Prostate gland (tissue), 2 donors: ENCODE data around the gene CHERP. TPM values are rescaled to one million over a fixed set of nuclear protein-coding genes. Genes with fewer than 3 reads are reported as not detected.
"Not testable (repeated sequence)": the region's sequence is repeated elsewhere in the genome, so short reads cannot be mapped to it uniquely, and the experiment has no call there.

Experiments
- DNase-seq: peaks from one replicate; pipeline ENCODE4 v3.0.0-alpha.2; 2019; ENCODE audit warnings: low spot score
- H3K27ac ChIP-seq, 2 donors: fragments of 200-600 bp; sonication (generic); 2 replicates each; pipeline ENCODE4 v1.5.1; 2017 to 2019
- H3K27me3 ChIP-seq: fragments of 200-600 bp; sonication (generic); replicated peaks from 2 replicates; pipeline ENCODE4 v1.5.1; 2019; ENCODE audit not compliant: insufficient read depth
- H3K36me3 ChIP-seq, 2 donors: fragments of 200-600 bp; sonication (generic); 1 replicate in 1 of 2; 2 replicates in 1 of 2; pipeline versions ENCODE4 v1.5.1 to v1.8.1; 2017 to 2019
- H3K4me1 ChIP-seq: fragments of 200-600 bp; sonication (generic); replicated peaks from 2 replicates; pipeline ENCODE4 v1.5.1; 2019
- H3K4me3 ChIP-seq, 2 donors: fragments of 200-600 bp; sonication (generic); 2 replicates each; pipeline ENCODE4 v1.5.1; 2017 to 2019
- H3K9me3 ChIP-seq: fragments of 200-600 bp; sonication (generic); 2 replicates; pipeline ENCODE4 v1.5.1; 2017
- CTCF ChIP-seq, 4 experiments: fragments of 200-600 bp in 2 of 4; fragments of 450-650 bp in 2 of 4; sonication (generic) in 2 of 4; IDR thresholded peaks; 1 replicate in 3 of 4; 2 replicates in 1 of 4; pipeline ENCODE4 v1.5.1; 2016 to 2019; ENCODE audit warnings: antibody characterized with exemption in 4 of 4, mild to moderate bottlenecking in 2 of 4, moderate library complexity in 2 of 4
- POLR2A ChIP-seq: fragments of 450-650 bp; IDR thresholded peaks from one replicate; pipeline ENCODE4 v1.6.1; 2016; ENCODE audit warnings: antibody characterized with exemption, mild to moderate bottlenecking
- POLR2AphosphoS5 ChIP-seq: sonication (generic); formaldehyde crosslinking; IDR thresholded peaks from one replicate; pipeline ENCODE4 v1.6.1; 2017; ENCODE audit warnings: antibody characterized with exemption
- WGBS: methylation state at CpG from one replicate; pipeline ENCODE4 v1.1.5; 2018; 5-methylcytosine and 5-hydroxymethylcytosine counted together
- intact Hi-C: fragments of 100-400 bp; cut with DNase I; formaldehyde crosslinking; loops from one replicate; pipeline ENCODE4 v1.14.2; 2022
- total RNA-seq, 2 donors: library from RNA; depleted of rRNA; stranded (reverse); fragments of >200 nt; gene quantifications; one replicate each; pipeline ENCODE4 v1.1.0, GENCODE V29; 2016

The CHERP gene
- total RNA-seq, 2 donors from 2014 or later, result 20.9 to 32.7 TPM

DNA sequence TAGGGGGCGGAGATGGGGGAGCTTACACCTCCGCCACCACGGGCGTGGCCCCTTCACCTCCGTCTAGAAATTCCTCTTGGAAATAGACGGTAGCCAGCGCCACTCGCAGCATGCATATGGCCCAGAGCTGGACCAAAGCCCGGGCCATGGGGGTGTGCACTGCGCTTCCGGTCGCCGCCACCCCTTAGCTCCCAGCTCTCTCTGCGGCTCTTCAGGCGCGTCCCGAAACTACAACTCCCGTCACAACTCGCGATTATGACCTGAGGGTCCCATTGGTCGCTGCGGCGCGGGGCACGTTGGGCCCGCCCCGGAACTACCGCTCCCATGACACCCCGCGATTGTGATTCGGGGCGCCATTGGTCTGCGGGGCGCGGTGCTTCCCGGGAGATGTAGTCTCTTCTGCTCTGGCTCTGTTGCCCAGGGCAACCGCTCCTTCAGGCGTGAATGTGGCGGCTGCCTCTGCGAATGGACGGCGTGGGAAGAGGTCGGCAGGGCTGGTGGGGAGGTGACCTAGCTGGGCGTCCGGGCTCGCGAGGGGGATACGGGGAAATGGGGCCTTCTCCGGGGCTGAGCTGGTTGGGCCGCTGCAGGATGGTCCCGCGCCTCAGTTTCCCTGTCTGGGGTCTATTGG lies 46.1 kb downstream of the CHERP start, which contains the start of the genes C19orf44 and CALR3:
Gene C19orf44 (plus strand): TSS at position 413 of the 631 bp plus-strand sequence. CDS start 4,399 bp downstream, outside the sequence.
Gene CALR3 (minus strand): TSS at position 186 of the 631 bp plus-strand sequence. CDS start 38 bp downstream, at position 148.
- peak; percentile 99 for DNase-seq
- WGBS, result under 1% methylated on average over 48 of the region's 52 CpGs
- Histone ChIP-seq H3K4me1 (no peaks in the 10 kb centered on the region), H3K27ac (peak within 1 kb of the TSS; percentile 58 to 64), H3K36me3 (no peaks in the 10 kb centered on the region), H3K9me3 (no peaks in the 10 kb centered on the region), H3K27me3 (no peaks in the 10 kb centered on the region), H3K4me3 (peak within 1 kb of the TSS; percentile 63 to 70)
- intact Hi-C loops, result no loop called here
- peak in 2 of 4 experiments; percentile 49 to 53 for TF ChIP-seq CTCF (IDR thresholded peaks at IDR 0.05)
- peak; percentile 99 for TF ChIP-seq POLR2AphosphoS5
- TF ChIP-seq POLR2A, result peak; percentile 43

- intact Hi-C loops, DNase-seq: not testable (repeated sequence)
- WGBS, result 88% methylated on average over 4 of the region's 4 CpGs
Measured at GRCh38 chr19:16486476-16486875, 55.8 kb downstream of the CHERP start.

GRCh38 chr19:16482745-16483144 lies 59.5 kb downstream of the CHERP start:
- DNase-seq, result no peak
- no peaks in the 10 kb centered on the region for H3K36me3 ChIP-seq
- no peaks in the 10 kb centered on the region for H3K27me3 ChIP-seq
- no peak for TF ChIP-seq POLR2AphosphoS5
- no peak for TF ChIP-seq CTCF (IDR thresholded peaks at IDR 0.05)
- TF ChIP-seq POLR2A, result no peak
- no peak overlapping the region for H3K4me3 ChIP-seq
- intact Hi-C loops, result no loop called here
- 95% methylated on average over 7 of the region's 7 CpGs for WGBS
- H3K4me1 ChIP-seq, result no peaks in the 10 kb centered on the region
- H3K9me3 ChIP-seq, result no peaks in the 10 kb centered on the region
- H3K27ac ChIP-seq, result no peak overlapping the region

More at GRCh38 chr19:16486476-16486875, 55.8 kb downstream of the CHERP start:
- not testable (repeated sequence) for H3K27ac ChIP-seq, H3K9me3 ChIP-seq, H3K4me3 ChIP-seq, H3K27me3 ChIP-seq, H3K4me1 ChIP-seq, H3K36me3 ChIP-seq

DNA sequence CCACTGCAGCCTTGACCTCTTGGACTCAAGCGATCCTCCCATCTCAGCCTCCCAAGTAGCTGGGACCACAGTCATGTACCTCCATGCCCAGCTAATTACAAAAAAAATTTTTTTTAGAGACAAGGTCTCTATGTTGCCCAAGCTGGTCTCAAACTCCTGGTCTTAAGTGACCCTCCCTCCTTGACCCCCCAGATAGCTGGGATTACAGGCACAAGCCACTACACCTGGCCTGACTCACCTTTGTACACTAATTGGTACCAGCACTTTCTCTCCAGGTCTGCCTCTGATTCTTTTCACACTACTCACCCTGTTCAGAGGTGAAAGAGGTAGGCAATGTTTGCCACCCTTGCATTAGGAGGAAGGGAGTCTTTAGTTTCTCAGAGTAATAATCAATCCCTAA lies 64.9 kb downstream of the CHERP start:
- no peak overlapping the region for H3K4me3 ChIP-seq
- WGBS, result 100% methylated on average over 1 of the region's 1 CpG
- no peaks in the 10 kb centered on the region for H3K27me3 ChIP-seq
- no peaks in the 10 kb centered on the region for H3K9me3 ChIP-seq
- H3K36me3 ChIP-seq, result no peaks in the 10 kb centered on the region
- no peak for DNase-seq
- TF ChIP-seq POLR2AphosphoS5 (no peak), CTCF (IDR thresholded peaks at IDR 0.05) (no peak), POLR2A (no peak)
- H3K27ac ChIP-seq, result no peak overlapping the region
- intact Hi-C loops, result no loop called here
- H3K4me1 ChIP-seq, result no peaks in the 10 kb centered on the region

DNA sequence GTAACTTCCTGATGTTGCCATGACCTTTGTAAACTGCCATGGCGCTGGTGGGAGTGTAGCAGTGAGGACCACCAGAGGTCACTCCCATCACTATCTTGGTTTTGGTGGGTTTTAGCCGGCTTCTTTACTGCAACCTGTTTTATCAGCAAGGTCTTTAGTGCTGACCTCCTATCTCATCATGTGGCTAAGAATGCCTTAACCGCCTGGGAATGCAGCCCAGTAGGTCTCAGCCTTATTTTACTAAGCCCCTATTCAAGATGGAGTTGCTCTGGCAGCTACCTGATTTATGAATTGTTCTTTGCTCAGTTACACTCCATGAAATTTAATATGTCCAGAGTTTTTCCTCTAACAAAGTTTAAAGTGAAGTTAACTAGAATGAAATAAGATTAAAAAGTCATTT lies 65.8 kb downstream of the CHERP start:
- Histone ChIP-seq H3K4me3 (no peak overlapping the region), H3K36me3 (no peaks in the 10 kb centered on the region), H3K27ac (no peak overlapping the region), H3K27me3 (no peaks in the 10 kb centered on the region), H3K9me3 (no peaks in the 10 kb centered on the region), H3K4me1 (no peaks in the 10 kb centered on the region)
- WGBS, result 63% methylated on average over 3 of the region's 3 CpGs
- intact Hi-C loops, result no loop called here
- DNase-seq, result no peak
- no peak for TF ChIP-seq POLR2AphosphoS5
- TF ChIP-seq CTCF (IDR thresholded peaks at IDR 0.05), result no peak
- no peak for TF ChIP-seq POLR2A
